WERI-Rb-1 (cell line): ENCODE results near the gene TMEM266.
A peak's percentile ranks its signal among the peaks of the same experiment; 100 is the strongest.

ENCODE experiments used
- DNase-seq: peaks from one replicate; pipeline ENCODE4 v3.0.0-alpha.2; 2020
- H3K27ac ChIP-seq: fragments of 250-450 bp; sonication (Bioruptor Pico); 2 replicates; pipeline ENCODE4 v1.5.1; 2020; ENCODE audit warnings: mild to moderate bottlenecking, moderate library complexity
- H3K27me3 ChIP-seq: fragments of 250-450 bp; sonication (Bioruptor Pico); 2 replicates; pipeline ENCODE4 v1.5.1; 2021; ENCODE audit warnings: mild to moderate bottlenecking, low read depth, moderate library complexity; ENCODE audit not compliant: insufficient read depth, severe bottlenecking
- H3K36me3 ChIP-seq: fragments of 250-450 bp; sonication (Bioruptor Pico); 2 replicates; pipeline ENCODE4 v1.5.1; 2020; ENCODE audit warnings: mild to moderate bottlenecking, moderate library complexity
- H3K4me3 ChIP-seq: 2 replicates; pipeline ENCODE4 v1.5.1; 2011; ENCODE audit warnings: low read depth, mild to moderate bottlenecking, control low read depth, low read length
- H3K9me3 ChIP-seq: fragments of 250-450 bp; sonication (Bioruptor Pico); 2 replicates; pipeline ENCODE4 v1.5.1; 2021; ENCODE audit warnings: mild to moderate bottlenecking, moderate library complexity; ENCODE audit not compliant: severe bottlenecking
- TF ChIP-seq, protein P1 (sequence below): IDR thresholded peaks from 2 replicates; pipeline ENCODE4 v1.5.1; 2011; ENCODE audit warnings: low read depth, mild to moderate bottlenecking, control low read depth, inconsistent platforms, low read length

Gene TMEM266

GRCh38 chr15:76139368-76140073 is 79.7 kb downstream of the TMEM266 start:
- peak; percentile 76 for DNase-seq
- Histone ChIP-seq H3K27ac (no peak overlapping the region), H3K27me3 (no peaks in the 10 kb centered on the region), H3K4me3 (no peak overlapping the region), H3K36me3 (no peaks in the 10 kb centered on the region), H3K9me3 (no peaks in the 10 kb centered on the region)
- TF ChIP-seq, protein P1, sequence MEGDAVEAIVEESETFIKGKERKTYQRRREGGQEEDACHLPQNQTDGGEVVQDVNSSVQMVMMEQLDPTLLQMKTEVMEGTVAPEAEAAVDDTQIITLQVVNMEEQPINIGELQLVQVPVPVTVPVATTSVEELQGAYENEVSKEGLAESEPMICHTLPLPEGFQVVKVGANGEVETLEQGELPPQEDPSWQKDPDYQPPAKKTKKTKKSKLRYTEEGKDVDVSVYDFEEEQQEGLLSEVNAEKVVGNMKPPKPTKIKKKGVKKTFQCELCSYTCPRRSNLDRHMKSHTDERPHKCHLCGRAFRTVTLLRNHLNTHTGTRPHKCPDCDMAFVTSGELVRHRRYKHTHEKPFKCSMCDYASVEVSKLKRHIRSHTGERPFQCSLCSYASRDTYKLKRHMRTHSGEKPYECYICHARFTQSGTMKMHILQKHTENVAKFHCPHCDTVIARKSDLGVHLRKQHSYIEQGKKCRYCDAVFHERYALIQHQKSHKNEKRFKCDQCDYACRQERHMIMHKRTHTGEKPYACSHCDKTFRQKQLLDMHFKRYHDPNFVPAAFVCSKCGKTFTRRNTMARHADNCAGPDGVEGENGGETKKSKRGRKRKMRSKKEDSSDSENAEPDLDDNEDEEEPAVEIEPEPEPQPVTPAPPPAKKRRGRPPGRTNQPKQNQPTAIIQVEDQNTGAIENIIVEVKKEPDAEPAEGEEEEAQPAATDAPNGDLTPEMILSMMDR = peak; percentile 91

DNA sequence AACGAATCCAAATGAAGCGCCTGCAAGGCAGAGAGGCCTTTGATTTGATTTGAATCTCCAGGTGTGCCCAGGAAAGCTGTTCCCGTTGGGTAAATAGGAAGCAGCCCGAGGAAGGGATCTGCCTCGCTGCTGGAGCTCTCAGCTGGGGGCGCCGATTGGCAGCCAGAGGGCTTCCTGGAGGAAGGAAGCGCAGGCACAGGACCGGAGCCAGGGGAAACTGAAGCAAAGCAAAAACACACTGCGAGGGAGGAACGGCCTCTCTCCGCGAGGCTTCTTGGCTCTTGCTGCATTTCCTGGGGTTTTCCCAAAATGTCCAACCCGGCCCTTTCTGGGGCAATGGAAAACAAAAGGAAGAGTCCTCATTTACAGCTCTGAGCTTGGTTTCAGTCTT is 80.3 kb downstream of the TMEM266 start:
- no peaks in the 10 kb centered on the region for H3K36me3 ChIP-seq
- H3K27ac ChIP-seq = no peak overlapping the region
- no peak for DNase-seq

DNA sequence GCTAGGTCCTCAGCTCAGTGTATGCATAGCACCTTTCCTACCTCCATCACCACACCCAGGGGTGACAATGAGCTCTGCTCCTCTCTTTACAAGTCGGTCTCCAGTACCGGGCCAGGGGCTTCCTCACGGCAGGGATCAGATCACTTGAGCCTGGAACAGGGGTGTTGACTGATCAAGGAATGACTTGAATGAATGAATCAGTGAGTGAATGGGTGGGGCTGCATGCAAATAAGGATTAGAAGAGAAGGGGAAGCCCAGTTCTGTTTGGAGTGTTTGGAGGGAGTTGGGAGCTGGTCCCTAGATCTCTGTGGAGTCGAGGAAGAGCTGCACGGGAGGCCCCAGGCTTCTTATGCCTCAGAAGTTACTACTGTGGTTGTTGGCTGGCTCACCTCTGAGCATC is 87.0 kb downstream of the TMEM266 start:
- Histone ChIP-seq H3K36me3 (no peaks in the 10 kb centered on the region), H3K27ac (no peak overlapping the region), H3K9me3 (no peaks in the 10 kb centered on the region), H3K4me3 (no peak overlapping the region), H3K27me3 (no peaks in the 10 kb centered on the region)
- TF ChIP-seq, protein P1 = no peak
- DNase-seq = no peak

More for the DNA sequence above, 80.3 kb downstream of the TMEM266 start:
- H3K27me3 ChIP-seq = no peaks in the 10 kb centered on the region
- H3K4me3 ChIP-seq = no peak overlapping the region
- TF ChIP-seq, protein P1 = no peak
- no peaks in the 10 kb centered on the region for H3K9me3 ChIP-seq

DNA sequence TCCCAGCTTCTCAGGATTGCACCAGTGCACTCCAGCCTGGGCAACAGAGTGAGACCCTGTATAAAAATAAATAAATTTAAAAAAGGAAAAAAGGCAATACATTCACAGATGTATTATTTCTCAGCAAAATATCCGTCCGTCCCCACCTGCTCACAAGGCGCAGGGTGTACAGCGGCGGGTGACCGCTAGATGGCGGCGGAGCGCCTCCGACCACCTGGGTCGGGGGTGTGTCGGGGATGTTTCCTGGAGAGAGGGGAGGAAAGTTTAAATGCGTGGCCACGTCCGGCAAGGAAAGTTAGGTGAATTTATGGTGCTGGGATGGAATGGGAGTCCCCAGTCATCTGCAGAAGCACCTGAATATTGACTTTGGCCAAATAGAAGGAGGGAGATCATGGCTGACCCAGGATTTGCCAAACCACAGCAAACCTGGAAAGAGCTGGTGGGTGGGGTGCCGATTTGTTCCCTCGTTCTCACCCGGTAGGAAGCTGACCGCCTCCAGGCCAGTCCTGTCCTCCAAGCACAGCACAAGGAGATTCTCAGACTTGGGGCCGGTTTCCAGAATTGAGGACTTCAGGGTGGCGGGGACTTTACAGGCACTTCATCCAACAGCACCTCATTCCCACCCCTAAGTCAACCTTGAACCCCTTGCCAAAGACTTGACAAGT is 88.3 kb downstream of the TMEM266 start:
- Histone ChIP-seq H3K36me3 (no peaks in the 10 kb centered on the region), H3K9me3 (no peaks in the 10 kb centered on the region), H3K27me3 (no peaks in the 10 kb centered on the region), H3K4me3 (no peak overlapping the region), H3K27ac (no peak overlapping the region)
- DNase-seq = peak; percentile 71
- TF ChIP-seq, protein P1 = peak; percentile 88

DNA sequence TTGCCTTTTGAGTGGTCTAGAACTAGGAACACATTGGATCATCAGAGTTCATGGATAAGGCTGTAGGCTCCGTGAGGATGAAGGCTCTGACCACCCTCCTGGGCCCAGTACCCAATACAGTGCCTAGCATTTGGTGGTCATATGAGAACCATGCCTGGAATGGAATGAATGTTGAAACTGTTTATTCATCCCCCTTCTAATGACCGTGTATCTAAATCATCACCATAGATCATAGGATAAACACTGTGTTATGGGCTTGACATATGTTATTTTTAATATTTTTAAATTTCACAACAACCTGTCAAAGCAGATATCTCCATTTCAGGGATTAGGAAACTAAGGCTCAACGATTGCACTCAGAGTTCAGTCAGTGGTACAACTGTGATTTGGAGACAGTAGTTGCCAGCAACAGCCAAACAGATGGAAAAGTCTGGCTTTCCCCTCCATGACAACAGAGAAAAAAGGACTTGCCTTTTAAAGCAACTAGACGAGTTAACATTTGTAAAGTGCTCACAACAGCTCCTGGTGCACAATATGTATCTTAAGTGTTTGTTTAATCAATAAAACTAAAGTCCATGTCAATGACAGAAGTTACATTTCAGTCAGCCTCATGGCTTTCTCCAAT is 89.6 kb downstream of the TMEM266 start:
- Histone ChIP-seq H3K4me3 (no peak overlapping the region), H3K27me3 (no peaks in the 10 kb centered on the region), H3K36me3 (no peaks in the 10 kb centered on the region), H3K27ac (no peak overlapping the region), H3K9me3 (no peaks in the 10 kb centered on the region)
- no peak for DNase-seq
- TF ChIP-seq, protein P1 = no peak
